ENCODE results near the gene MALAT1. TPM values are rescaled to one million over a fixed set of nuclear protein-coding genes. Genes with fewer than 3 reads are reported as not detected.
"Not testable (repeated sequence)": the region's sequence is repeated elsewhere in the genome, so short reads cannot be mapped to it uniquely, and the experiment has no call there.

Gene MALAT1
- total RNA-seq, 4 donors from 2014 or later: 10,683 to 28,425 (median 19,356) TPM

DNA sequence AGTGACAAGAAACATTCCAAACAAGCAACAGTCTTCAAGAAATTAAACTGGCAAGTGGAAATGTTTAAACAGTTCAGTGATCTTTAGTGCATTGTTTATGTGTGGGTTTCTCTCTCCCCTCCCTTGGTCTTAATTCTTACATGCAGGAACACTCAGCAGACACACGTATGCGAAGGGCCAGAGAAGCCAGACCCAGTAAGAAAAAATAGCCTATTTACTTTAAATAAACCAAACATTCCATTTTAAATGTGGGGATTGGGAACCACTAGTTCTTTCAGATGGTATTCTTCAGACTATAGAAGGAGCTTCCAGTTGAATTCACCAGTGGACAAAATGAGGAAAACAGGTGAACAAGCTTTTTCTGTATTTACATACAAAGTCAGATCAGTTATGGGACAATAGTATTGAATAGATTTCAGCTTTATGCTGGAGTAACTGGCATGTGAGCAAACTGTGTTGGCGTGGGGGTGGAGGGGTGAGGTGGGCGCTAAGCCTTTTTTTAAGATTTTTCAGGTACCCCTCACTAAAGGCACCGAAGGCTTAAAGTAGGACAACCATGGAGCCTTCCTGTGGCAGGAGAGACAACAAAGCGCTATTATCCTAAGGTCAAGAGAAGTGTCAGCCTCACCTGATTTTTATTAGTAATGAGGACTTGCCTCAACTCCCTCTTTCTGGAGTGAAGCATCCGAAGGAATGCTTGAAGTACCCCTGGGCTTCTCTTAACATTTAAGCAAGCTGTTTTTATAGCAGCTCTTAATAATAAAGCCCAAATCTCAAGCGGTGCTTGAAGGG is 6.0 kb downstream of the MALAT1 start:
- peaks cover 0 to 59% (median 0%) of the 10 kb centered on the region in 3 donors for H3K36me3 ChIP-seq
- H3K27me3 ChIP-seq: no peaks in the 10 kb centered on the region
- H3K4me1 ChIP-seq: peaks cover 0 to 40% (median 29%) of the 10 kb centered on the region in 4 donors
- TF ChIP-seq POLR2A (IDR thresholded peaks at IDR 0.05): peak in 1 of 2 donors; percentile 19
- TF ChIP-seq, protein P1, sequence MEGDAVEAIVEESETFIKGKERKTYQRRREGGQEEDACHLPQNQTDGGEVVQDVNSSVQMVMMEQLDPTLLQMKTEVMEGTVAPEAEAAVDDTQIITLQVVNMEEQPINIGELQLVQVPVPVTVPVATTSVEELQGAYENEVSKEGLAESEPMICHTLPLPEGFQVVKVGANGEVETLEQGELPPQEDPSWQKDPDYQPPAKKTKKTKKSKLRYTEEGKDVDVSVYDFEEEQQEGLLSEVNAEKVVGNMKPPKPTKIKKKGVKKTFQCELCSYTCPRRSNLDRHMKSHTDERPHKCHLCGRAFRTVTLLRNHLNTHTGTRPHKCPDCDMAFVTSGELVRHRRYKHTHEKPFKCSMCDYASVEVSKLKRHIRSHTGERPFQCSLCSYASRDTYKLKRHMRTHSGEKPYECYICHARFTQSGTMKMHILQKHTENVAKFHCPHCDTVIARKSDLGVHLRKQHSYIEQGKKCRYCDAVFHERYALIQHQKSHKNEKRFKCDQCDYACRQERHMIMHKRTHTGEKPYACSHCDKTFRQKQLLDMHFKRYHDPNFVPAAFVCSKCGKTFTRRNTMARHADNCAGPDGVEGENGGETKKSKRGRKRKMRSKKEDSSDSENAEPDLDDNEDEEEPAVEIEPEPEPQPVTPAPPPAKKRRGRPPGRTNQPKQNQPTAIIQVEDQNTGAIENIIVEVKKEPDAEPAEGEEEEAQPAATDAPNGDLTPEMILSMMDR (IDR thresholded peaks at IDR 0.05): no peak
- DNase-seq: peak in 1 of 3 donors; percentile 36
- H3K4me3 ChIP-seq: peak overlapping the region; percentile 67 to 84 (median 80)
- H3K9me3 ChIP-seq: no peaks in the 10 kb centered on the region
- peak overlapping the region; percentile 72 to 99 (median 94) for H3K27ac ChIP-seq

DNA sequence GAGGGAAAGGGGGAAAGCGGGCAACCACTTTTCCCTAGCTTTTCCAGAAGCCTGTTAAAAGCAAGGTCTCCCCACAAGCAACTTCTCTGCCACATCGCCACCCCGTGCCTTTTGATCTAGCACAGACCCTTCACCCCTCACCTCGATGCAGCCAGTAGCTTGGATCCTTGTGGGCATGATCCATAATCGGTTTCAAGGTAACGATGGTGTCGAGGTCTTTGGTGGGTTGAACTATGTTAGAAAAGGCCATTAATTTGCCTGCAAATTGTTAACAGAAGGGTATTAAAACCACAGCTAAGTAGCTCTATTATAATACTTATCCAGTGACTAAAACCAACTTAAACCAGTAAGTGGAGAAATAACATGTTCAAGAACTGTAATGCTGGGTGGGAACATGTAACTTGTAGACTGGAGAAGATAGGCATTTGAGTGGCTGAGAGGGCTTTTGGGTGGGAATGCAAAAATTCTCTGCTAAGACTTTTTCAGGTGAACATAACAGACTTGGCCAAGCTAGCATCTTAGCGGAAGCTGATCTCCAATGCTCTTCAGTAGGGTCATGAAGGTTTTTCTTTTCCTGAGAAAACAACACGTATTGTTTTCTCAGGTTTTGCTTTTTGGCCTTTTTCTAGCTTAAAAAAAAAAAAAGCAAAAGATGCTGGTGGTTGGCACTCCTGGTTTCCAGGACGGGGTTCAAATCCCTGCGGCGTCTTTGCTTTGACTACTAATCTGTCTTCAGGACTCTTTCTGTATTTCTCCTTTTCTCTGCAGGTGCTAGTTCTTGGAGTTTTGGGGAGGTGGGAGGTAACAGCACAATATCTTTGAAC is 6.8 kb downstream of the MALAT1 start:
- H3K4me1 ChIP-seq: peaks cover 0 to 40% (median 29%) of the 10 kb centered on the region in 4 donors
- no peaks in the 10 kb centered on the region for H3K9me3 ChIP-seq

DNA sequence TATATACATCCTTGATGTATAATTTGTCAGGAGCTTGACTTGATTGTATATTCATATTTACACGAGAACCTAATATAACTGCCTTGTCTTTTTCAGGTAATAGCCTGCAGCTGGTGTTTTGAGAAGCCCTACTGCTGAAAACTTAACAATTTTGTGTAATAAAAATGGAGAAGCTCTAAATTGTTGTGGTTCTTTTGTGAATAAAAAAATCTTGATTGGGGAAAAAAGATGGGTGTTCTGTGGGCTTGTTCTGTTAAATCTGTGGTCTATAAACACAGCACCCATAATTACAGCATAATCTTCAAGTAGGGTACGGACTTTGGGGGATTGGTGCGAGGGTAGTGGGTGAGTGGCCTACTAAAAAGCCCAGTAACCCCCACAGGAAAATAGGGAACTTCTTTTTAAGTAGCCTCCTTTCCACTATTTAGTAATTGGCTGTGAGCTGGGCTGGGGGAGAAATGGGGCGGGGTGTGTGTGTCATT is 7.5 kb downstream of the MALAT1 start:
- no peak for DNase-seq
- peak overlapping the region in 3 of 4 donors; percentile 67 to 81 (median 79) for H3K4me3 ChIP-seq
- TF ChIP-seq, protein P1 (IDR thresholded peaks at IDR 0.05): no peak
- TF ChIP-seq POLR2A (IDR thresholded peaks at IDR 0.05): no peak
- H3K27ac ChIP-seq: peak overlapping the region; percentile 72 to 99 (median 94)
- no peaks in the 10 kb centered on the region for H3K27me3 ChIP-seq
- no peaks in the 10 kb centered on the region for H3K9me3 ChIP-seq
- H3K36me3 ChIP-seq: peaks cover 0 to 52% (median 0%) of the 10 kb centered on the region in 3 donors
- peaks cover 0 to 40% (median 29%) of the 10 kb centered on the region in 4 donors for H3K4me1 ChIP-seq

More for the DNA sequence above, 6.8 kb downstream of the MALAT1 start:
- H3K27me3 ChIP-seq: no peaks in the 10 kb centered on the region
- H3K27ac ChIP-seq: peak overlapping the region; percentile 72 to 99 (median 94)
- H3K4me3 ChIP-seq: peak overlapping the region; percentile 67 to 84 (median 80)
- TF ChIP-seq, protein P1 (IDR thresholded peaks at IDR 0.05): peak in 1 of 6 experiments; percentile 1
- TF ChIP-seq POLR2A (IDR thresholded peaks at IDR 0.05): peak; percentile 26 to 34
- no peak for DNase-seq
- peaks cover 0 to 59% (median 0%) of the 10 kb centered on the region in 3 donors for H3K36me3 ChIP-seq

DNA sequence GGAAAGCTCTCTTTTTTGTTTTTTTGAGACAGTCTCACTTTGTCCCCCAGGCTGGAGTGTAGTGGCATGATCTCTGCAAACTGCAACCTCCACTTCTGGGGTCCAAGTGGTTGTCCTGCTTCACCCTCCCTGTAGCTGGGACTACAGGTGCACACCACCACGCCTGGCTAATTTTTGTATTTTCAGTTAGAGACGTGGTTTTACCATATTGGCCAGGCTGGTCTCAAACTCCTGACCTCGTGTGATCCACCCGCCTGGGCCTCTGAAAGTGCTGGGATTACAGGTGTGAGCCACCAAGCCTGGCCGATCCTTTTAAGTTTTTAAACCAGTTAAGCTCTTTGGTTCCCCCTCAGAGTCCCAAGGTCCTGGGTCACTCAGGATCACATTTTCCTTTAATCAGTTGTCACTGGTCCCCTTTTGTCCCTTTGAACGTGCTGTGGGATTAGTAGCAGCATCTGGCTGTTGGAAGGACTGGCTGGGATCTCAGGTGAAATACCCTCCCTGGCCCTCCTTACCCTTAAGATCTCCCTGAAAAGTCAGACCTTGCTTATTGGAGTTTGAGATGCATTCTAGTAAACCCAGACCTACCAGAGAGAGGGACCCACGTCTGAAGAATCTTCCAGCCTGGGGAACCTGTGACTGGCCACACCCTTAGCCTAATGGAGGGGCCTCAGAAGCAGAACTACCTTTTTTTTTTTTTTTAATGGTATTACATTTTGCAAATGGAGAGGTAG is 8.1 kb downstream of the MALAT1 start:
- no peaks in the 10 kb centered on the region for H3K9me3 ChIP-seq
- peaks cover 0 to 46% (median 0%) of the 10 kb centered on the region in 3 donors for H3K36me3 ChIP-seq
- no peaks in the 10 kb centered on the region for H3K27me3 ChIP-seq
- peak overlapping the region; percentile 72 to 99 (median 94) for H3K27ac ChIP-seq
- peaks cover 0 to 40% (median 29%) of the 10 kb centered on the region in 4 donors for H3K4me1 ChIP-seq
- peak overlapping the region in 3 of 4 donors; percentile 41 to 81 (median 67) for H3K4me3 ChIP-seq
- DNase-seq: peak in 2 of 3 donors; percentile 60 to 70
- TF ChIP-seq, protein P1 (IDR thresholded peaks at IDR 0.05): no peak
- TF ChIP-seq POLR2A (IDR thresholded peaks at IDR 0.05): peak; percentile 13 to 43

DNA sequence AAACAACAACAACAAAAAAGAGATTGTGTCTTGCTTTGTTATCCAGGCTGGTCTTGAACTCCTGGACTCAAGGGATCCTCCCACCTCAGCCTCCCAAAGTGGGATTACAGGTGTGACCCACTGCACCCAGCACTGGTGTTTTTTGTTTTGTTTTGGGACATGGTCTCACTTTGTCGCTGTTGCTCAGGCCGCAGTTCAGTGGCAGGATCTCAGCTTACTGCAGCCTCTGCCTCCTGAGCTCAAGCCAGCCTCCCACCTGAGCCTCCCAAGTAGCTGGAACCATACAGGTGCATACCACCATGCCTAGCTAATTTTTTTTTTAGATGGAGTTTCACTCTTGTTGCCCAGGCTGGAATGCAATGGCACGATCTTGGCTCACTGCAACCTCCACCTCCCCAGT is 13.5 kb downstream of the MALAT1 start:
- not testable (repeated sequence) for H3K4me1 ChIP-seq, H3K27me3 ChIP-seq, H3K9me3 ChIP-seq, H3K27ac ChIP-seq, H3K36me3 ChIP-seq, H3K4me3 ChIP-seq
- DNase-seq: peak in 1 of 3 donors; percentile 15
